Ovary (tissue), 3 donors: ENCODE measurements around the gene NKX6-1.

Experiments
- EP300 ChIP-seq: sonication (generic); formaldehyde crosslinking; IDR thresholded peaks from one replicate; pipeline ENCODE4 v1.6.1; 2017; ENCODE audit warnings: antibody characterized with exemption
- POLR2A ChIP-seq: fragments of 450-650 bp; IDR thresholded peaks from one replicate; pipeline ENCODE4 v1.6.1; 2017; ENCODE audit warnings: antibody characterized with exemption, mild to moderate bottlenecking, moderate library complexity
- TF ChIP-seq, protein P1 (sequence below), 3 donors: fragments of 450-650 bp in 2 of 3; fragments of 200-600 bp in 1 of 3; IDR thresholded peaks; one replicate each; pipeline versions ENCODE4 v1.5.1 to v1.8.0; 2016 to 2022; ENCODE audit warnings: antibody characterized with exemption in 3 of 3, mild to moderate bottlenecking in 1 of 3
- donor health status: DM: no; HTN: no; CAD: no.

DNA sequence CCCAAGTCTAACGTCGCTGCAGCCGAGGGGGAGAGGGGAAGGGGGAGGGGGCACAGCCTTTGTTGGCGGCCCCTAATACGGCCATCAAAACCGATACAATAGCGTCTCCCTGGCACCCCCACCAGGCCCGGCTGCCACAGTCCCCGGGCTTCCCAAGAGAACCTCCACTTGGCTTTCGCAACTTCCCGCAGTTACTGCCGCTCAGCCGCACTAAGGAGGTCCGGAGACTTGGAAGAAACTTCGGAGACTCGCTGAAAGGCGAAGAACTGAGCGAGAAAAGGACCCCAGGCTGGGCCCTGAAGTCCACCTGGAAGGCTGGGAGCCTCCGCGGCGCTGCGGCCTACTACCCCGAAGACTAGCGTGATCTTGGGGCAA, 2.8 kb downstream of the NKX6-1 start:
- TF ChIP-seq EP300: no peak
- TF ChIP-seq, protein P1, sequence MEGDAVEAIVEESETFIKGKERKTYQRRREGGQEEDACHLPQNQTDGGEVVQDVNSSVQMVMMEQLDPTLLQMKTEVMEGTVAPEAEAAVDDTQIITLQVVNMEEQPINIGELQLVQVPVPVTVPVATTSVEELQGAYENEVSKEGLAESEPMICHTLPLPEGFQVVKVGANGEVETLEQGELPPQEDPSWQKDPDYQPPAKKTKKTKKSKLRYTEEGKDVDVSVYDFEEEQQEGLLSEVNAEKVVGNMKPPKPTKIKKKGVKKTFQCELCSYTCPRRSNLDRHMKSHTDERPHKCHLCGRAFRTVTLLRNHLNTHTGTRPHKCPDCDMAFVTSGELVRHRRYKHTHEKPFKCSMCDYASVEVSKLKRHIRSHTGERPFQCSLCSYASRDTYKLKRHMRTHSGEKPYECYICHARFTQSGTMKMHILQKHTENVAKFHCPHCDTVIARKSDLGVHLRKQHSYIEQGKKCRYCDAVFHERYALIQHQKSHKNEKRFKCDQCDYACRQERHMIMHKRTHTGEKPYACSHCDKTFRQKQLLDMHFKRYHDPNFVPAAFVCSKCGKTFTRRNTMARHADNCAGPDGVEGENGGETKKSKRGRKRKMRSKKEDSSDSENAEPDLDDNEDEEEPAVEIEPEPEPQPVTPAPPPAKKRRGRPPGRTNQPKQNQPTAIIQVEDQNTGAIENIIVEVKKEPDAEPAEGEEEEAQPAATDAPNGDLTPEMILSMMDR (IDR thresholded peaks at IDR 0.05): no peak
- no peak for TF ChIP-seq POLR2A
